ENCODE measurements around the gene PPP3CA.

GRCh38 chr4:101042847-101043246, 304.5 kb downstream of the PPP3CA start:
- TF ChIP-seq CTCF (IDR thresholded peaks at IDR 0.05) (no peak), EZH2phosphoT487 (IDR thresholded peaks at IDR 0.05) (no peak)

All from neural progenitor cell (in vitro differentiated cells).